ENCODE data around the gene APBA2.
A peak's percentile ranks its signal among the peaks of the same experiment; 100 is the strongest.
"Not testable (repeated sequence)": the region's sequence is repeated elsewhere in the genome, so short reads cannot be mapped to it uniquely, and the experiment has no call there.

The APBA2 gene

DNA sequence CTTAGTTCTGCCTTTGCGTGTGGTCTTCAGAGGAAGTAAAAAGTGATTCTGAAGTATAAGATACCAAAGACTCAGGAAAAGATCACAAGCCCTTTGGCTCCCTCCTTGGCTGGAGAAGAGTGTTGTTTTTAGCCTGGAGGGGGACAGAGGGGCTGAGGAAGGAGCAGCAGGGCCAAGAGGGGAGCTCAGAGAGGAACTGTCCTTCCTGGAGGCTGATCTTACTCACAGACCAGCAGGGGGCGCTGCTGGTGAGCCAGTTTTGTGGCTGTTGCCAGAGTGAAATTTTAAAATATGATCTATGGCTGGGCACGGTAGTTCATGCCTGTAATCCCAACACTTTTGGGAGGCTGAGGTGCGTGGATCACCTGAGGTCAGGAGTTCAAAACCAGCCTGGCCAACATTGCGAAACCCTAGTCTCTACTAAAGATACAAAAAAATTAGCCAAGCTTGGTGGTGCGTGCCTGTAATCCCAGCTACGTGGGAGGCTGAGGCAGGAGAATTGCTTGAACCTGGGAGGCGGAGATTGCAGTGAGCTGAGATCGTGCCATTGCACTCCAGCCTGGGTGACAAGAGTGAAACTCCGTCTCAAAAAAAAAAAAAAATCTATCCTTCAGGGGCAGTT is 216.5 kb downstream of the APBA2 start:
- peak; percentile 54 for TF ChIP-seq CTCF (IDR thresholded peaks at IDR 0.05; ENCODE audit: insufficient read depth, missing control alignments)
- peak; percentile 55 for DNase-seq (ENCODE audit: insufficient read length, low spot score)

DNA sequence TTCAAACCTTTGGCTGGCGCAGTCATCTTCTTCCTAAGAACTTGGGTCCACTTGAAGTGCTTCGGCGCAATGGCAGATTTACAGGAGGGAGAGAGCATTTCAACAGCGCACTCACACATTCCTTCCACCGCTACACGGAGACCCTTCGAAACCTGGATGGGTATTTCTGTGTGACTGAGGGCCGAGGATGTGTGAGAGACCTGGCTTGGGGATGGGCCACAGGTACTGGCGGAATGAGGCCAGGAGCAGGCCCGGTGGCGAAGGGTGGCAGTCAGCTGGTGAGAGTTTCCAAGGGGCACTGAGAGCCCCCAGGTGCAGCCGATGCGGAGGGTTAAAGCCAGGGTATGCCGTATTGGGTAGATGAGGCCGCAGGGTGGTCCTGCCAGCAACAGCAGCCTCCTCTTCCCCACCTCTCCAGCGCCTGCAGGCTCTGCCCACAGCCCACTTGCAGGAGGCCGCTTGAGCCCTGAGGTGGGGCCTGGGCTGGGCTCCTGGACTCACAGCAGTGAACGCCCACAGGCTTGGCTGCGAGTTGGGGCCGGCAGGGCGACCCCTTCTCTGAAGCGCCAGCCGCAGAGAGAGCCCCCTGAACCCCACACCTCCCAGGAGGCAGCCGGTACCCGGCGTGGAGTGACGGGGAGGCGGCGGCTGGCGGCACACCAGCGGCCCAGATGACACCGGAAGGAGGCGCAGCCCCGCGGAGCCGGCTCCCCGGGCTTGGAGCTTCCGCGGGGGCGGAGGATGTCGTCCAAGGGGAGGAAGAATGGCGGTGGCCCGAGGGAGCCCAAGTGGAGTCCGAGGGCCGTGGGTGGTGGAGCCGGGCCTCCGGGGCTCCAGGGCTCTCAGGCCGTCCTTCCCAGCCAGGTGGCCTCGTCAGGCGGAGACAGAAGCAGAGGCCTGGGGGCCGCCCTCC is 217.4 kb downstream of the APBA2 start:
- FAIRE-seq = no peak
- no peak for DNase-seq (ENCODE audit: insufficient read length, low spot score)
- no peak for TF ChIP-seq CTCF (IDR thresholded peaks at IDR 0.05; ENCODE audit: insufficient read depth, missing control alignments)

More for the DNA sequence above, 216.5 kb downstream of the APBA2 start:
- not testable (repeated sequence) for FAIRE-seq

DNA sequence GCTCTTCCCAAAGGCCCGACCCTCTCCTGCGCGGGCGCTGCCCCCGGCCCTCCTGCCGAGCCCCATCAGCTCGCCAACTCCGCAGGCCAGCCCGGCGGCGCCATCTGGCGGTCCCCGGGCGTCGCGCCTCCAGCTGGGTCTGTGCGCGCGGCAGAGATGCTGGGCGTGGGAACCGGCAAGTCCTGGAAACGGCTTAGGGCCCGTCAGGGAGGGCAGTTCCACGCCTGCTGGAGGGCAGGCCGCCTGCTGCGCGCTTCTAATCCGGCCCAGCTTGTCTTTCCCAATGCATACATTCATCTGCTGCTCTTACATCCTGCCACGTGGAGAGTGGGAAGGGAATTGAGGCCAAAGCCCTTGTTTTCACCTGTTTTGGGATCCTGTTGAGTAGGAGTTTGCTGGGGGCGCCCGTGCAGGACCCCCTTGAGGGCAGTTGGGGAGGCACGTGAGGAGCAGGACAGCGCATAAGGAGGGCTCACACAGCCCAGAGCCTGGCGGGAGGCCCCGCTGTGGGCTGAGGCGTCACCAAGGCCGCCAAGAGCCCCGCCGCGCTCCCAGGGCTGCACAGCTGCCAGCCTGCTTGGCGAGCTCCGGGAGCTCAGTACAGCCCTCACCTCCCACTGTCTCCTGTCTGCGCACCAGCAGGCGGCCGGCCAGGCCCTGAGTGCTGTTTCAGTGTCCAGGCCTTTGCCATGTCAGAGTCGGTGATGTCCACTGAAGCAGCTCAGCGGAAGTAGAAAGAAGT is 218.2 kb downstream of the APBA2 start:
- no peak for TF ChIP-seq CTCF (IDR thresholded peaks at IDR 0.05; ENCODE audit: insufficient read depth, missing control alignments)
- peak; percentile 88 for DNase-seq (ENCODE audit: insufficient read length, low spot score)
- FAIRE-seq = no peak

- TF ChIP-seq CTCF (IDR thresholded peaks at IDR 0.05; ENCODE audit: insufficient read depth, missing control alignments) = no peak
- DNase-seq (ENCODE audit: insufficient read length, low spot score) = no peak
- no peak for FAIRE-seq
These were observed 218.7 kb downstream of the APBA2 start for GRCh38 chr15:29104566-29104880.

- TF ChIP-seq CTCF (IDR thresholded peaks at IDR 0.05; ENCODE audit: insufficient read depth, missing control alignments) = no peak
- FAIRE-seq (no peak), DNase-seq (ENCODE audit: insufficient read length, low spot score) (no peak)
These were observed 219.5 kb downstream of the APBA2 start for GRCh38 chr15:29105151-29105854.

GRCh38 chr15:29106116-29106515 is 220.3 kb downstream of the APBA2 start:
- FAIRE-seq (no peak), DNase-seq (ENCODE audit: insufficient read length, low spot score) (no peak)
- TF ChIP-seq CTCF (IDR thresholded peaks at IDR 0.05; ENCODE audit: insufficient read depth, missing control alignments) = no peak
